ENCODE results near the gene SEMA3B.
A peak's percentile ranks its signal among the peaks of the same experiment; 100 is the strongest.

SEMA3B gene

GRCh38 chr3:50299638-50299928 is 30.6 kb downstream of the SEMA3B start:
- Histone ChIP-seq H3K4me3 (peak overlapping the region; percentile 21 to 69 (median 64)), H3K27ac (peak overlapping the region; percentile 54 to 95 (median 86))

GRCh38 chr3:50299929-50300680 is 31.2 kb downstream of the SEMA3B start:
- peak overlapping the region; percentile 54 to 95 (median 86) for H3K27ac ChIP-seq
- H3K4me3 ChIP-seq, result peak overlapping the region; percentile 21 to 69 (median 64)

GRCh38 chr3:50300681-50301254 is 31.8 kb downstream of the SEMA3B start:
- peak overlapping the region in 20 of 21 experiments; percentile 68 to 95 (median 86) for H3K27ac ChIP-seq
- H3K4me3 ChIP-seq, result no peak overlapping the region

DNA sequence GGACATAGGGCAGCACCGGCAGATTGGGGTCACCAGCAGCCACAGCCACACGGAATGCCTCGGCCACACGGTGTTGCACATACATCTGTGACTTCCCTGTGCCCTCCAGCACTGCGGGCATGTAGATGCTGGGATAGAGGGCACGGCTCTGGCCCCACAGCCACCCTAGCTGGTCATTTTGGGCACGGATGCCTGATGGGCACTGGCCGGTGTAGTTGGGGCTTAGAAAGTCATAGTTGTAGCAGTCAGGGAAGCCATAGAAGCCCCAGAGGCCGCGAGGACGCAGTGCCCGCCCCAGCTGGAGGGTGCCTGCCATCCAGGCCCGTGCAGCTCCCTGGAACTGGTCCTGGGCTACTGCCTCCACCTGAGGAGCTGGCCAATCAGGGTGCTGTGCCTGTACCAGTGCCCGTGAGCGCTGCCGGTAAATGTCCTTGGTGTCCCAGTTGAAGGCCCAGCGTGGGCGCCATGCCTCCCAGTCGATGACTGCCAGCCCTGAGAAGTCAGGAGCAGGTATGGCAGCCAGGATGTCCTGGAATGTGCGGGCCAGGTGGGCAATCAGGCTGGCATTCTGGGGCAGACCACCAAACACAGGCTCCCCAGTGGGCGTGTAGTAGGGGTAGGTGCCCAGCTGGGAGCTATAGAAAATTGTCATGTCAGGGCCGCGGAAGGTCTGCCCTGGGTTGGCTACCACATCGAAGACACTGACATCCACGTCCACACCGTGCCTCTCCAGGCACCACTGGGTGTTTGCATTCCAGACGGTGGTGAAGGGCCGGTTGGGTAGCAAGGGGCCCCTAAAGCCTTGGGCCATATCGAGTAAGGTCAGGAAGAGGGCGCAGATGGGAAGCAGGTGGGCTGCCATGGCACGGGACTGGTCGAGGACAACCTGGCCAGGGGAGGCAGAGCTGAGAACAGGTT is 33.4 kb downstream of the SEMA3B start:
- Histone ChIP-seq H3K4me3 (no peak overlapping the region), H3K27ac (peak overlapping the region in 9 of 21 experiments; percentile 14 to 87 (median 75))

DNA sequence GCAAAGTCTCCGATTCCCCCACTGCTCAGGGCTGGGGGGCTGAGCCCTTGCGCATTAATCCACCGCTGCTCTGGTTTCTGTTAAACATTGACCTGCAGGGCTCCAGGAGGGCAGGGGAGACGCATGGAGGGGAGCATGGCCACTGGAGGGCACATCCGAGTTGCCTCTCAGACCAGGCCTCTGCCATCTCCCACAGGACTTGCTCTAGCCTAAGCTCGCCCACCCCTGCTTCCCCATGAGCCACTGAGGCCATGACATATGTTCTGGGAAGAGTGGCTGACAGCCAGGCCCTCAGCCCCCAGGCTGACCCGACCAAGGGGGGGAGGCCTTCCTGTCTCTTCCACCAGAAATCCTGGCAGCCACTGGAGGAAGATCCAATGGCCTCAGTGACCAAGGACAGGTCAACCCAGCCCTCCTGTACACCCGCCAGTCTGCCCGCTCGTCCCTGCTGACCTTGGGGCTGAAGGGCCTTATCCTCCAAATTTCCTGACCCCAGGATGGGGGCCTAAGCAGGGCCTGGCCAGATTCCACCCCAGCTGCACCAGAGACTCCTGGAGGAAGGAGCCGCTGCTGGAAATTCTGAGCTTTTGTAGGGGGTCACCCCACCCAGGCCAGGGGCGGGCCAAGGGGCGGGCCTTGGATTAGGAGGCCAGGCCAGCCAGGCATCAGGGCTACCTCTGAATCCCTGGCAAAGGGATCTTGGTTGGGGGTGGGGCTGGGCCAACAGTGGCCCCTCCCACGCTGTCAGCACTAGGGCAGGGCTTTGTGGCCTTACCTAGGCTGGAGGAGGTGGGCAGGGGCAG is 34.3 kb downstream of the SEMA3B start, which contains the start of gene HYAL1:
HYAL1 (minus strand) TSS at position 562 of the 803 bp plus-strand sequence. CDS start 618 bp downstream, outside the sequence.
- no peak within 1 kb of the TSS for H3K4me3 ChIP-seq
- peak within 1 kb of the TSS in 11 of 21 experiments; percentile 14 to 87 (median 64) for H3K27ac ChIP-seq

DNA sequence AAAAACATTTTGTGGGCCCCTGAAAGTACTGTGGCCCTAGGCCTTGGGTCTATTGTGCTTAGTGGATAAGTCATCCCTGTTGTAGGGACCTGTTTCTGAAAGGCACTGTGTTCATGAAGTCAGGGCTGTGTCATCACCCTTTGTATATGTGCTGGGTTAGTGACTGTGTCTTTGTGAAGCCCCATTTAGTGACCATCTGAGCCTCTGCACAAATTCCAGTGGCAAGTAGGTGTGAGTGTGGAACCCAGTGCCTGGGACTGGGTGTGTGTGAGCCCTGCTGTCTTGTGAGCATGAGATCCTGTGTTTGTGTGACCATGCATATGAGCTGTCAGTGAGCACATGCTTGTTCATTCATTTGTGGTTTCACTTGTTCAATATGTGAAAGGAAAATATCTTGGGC is 35.7 kb downstream of the SEMA3B start:
- no peak overlapping the region for H3K27ac ChIP-seq
- H3K4me3 ChIP-seq, result no peak overlapping the region

GRCh38 chr3:50312041-50312440 is 43.1 kb downstream of the SEMA3B start:
- peak overlapping the region in 6 of 7 experiments; percentile 4 to 42 (median 21) for H3K4me3 ChIP-seq
- H3K27ac ChIP-seq, result peak overlapping the region in 14 of 21 experiments; percentile 22 to 86 (median 64)

DNA sequence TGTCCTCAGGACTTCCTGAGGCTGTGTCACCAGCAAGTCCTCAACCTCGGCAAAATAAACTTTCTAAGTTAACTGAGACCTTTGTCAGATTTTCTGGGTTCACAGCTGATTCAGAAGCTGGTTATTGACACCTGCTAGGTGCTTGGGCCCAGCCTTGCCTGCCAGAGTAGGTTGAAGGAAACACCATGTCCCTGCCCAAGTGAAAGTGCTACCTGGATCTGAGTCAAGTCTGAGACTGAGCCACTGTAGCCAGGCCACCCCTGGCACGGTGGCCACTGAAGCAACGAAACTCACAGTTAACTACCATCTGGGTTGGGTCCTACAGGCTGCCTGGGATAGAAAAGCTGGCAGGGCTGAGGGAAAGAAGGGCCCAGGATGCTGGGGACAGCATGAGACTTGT is 45.4 kb downstream of the SEMA3B start:
- H3K27ac ChIP-seq, result peak overlapping the region in 5 of 21 experiments; percentile 8 to 91 (median 36)
- H3K4me3 ChIP-seq, result no peak overlapping the region

- peak overlapping the region in 6 of 21 experiments; percentile 8 to 91 (median 38) for H3K27ac ChIP-seq
- H3K4me3 ChIP-seq, result no peak overlapping the region
These were observed 45.9 kb downstream of the SEMA3B start for GRCh38 chr3:50314816-50315215.

DNA sequence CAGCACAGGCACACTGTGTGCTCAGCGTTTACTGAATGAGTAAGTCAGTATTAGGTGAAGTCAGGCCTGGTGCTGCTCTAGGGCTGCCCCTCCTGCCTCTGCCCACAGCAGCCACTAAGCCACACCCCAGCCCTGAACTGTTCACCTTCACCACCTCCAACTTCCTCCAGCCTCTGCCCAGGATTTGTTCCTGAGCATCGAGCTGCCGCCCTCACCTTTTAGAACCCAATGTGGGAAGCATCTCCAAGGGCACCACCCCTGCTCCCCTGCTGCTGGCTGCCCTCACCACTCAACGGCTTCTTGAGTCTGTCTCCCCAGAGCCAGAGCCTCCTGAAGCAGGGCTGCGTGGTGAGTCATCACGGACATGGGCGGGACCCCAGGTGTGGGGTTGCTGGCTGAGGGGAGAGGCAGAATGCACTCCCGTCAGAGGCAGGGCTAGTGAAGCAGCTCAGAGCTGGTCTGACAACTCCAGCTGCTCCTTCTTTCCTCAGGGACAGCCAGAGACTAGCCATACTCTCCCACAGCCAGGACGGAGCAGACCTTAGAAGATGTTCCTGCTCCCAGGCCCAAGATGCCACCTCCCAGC is 47.8 kb downstream of the SEMA3B start:
- no peak overlapping the region for H3K4me3 ChIP-seq
- H3K27ac ChIP-seq, result peak overlapping the region in 20 of 21 experiments; percentile 70 to 98 (median 84)

DNA sequence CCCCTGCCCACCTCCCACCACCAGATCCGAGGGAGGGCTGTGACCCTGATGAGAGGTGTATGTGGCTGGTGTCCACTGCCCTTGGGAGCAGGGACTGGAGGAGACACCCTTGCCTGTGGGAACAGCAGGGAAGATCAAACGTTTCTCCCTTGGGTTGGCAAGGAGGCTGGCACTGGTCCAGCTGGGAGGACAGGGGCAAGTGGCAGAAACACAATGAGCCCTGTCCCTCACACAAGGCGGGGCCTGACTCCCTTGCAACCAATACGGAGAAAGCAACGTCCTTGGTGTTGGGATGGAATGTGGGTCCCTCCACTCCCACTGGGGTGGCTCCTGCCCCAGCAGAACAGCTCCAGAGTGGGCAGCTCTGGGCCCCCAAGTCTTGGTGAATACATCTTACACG is 48.4 kb downstream of the SEMA3B start:
- H3K4me3 ChIP-seq, result no peak overlapping the region
- peak overlapping the region in 20 of 21 experiments; percentile 70 to 98 (median 84) for H3K27ac ChIP-seq

DNA sequence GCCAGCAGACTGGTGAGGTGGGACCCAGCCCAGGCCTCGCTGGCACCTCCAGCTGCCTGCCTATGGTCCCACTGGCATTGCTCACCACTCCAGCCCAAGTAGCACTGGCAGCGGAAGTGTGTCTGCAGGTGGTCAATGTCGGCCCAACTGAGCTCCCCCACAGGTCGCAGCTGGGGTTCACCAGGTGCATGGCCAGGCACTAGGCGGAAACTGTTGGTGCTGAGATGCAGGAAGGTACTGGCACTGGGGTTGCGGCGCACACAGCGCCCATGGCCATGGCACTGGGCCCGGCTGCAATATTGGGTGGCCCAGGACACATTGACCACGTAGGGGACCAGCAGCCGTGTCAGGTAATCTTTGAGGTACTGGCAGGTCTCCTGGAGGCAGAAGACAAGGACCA is 49.2 kb downstream of the SEMA3B start:
- Histone ChIP-seq H3K27ac (peak overlapping the region in 20 of 21 experiments; percentile 21 to 98 (median 84)), H3K4me3 (no peak overlapping the region)

DNA sequence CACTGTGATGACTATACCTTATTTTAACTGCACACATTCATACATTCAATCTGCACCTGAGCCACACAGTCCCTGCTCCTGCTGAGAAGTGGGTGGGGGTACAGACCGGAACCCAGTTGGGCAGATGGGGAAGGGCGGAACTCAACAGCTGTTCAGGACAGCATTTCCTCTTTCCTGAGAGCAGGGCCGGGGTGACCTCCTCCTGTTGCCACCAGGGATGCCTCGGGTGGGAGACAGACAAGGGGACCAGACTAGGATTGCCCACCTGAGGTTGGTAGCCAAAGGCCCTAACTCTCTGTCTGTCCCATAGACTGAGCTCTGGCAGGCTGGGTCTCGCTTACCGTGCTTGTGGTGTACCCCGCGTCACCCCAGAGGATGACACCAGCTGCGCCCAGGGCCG is 49.7 kb downstream of the SEMA3B start:
- no peak overlapping the region for H3K4me3 ChIP-seq

GRCh38 chr3:50319181-50319893 is 50.4 kb downstream of the SEMA3B start:
- Histone ChIP-seq H3K27ac (peak overlapping the region in 12 of 21 experiments; percentile 1 to 98 (median 84)), H3K4me3 (peak overlapping the region in 1 of 7 experiments; percentile 1)

More for the DNA sequence above, 49.7 kb downstream of the SEMA3B start:
- H3K27ac ChIP-seq, result peak overlapping the region in 15 of 21 experiments; percentile 1 to 98 (median 83)

DNA sequence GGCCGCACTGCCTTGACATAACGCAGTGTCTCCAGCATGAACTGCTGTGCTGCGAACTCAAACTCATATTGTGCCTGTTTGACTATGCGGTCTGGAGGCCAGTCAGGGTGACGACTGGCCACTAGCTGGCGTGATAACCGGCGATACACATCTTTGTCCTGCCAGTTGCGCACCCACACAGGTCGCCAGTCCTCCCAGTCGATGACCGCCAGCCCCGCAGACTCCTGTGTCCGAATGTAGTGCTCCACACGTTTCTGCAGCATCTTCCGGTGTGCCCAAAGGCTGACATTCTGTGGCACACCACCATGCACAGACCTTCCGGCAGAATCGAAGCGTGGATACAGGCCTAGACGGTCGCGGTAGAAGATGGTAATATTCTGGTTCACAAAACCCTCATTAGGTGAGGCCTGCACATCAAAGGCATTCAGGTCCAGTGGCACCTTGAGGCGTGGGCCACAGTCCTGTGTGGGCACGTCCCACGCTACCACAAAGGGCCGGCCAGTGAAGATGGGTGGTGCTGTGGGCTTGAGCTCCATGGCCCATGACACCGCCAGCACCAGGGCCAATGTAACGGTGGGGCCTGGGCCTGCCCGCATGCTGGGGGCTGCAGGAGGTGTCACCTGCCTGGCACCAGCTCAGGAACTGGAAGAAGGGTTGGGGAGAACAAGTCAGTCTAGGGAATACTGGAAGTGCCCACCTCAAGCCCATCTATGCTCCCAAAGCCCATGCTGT is 51.1 kb downstream of the SEMA3B start:
- Histone ChIP-seq H3K4me3 (peak overlapping the region; percentile 57 to 92 (median 63)), H3K27ac (peak overlapping the region in 19 of 21 experiments; percentile 86 to 99 (median 97))

DNA sequence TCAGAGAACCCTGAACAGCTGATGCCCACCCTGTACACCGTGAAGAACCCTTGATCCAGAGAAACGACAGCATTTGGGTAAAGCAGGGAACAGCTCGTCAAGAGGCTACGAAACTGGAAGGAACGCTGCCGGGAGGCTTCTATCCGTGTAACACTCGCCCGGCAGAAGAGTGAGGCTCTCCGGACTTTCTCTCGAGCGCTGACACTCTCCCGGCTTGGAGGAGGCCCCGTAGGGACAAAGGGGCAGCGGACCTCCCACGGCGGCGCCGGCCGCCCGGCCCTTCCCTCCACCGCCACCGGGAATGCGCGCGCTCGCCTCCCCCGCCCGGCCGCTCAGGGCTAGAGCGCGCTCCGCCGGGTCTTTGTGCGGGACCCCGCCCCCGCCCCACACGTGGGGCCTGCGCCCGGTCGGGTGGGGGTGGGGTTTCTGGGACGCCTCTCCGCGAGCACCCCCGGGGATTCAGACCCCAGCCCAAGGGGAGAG is 51.9 kb downstream of the SEMA3B start:
- peak overlapping the region; percentile 57 to 92 (median 63) for H3K4me3 ChIP-seq
- H3K27ac ChIP-seq, result peak overlapping the region; percentile 86 to 99 (median 97)

Measured in skin epidermis (tissue), 12 donors.